Activated naive CD4-positive, alpha-beta T cell treated with anti-CD3 and anti-CD28 coated beads, Interleukin-2, amount 10 ng/mL, durations not matched to agents 7 days and 5 days (primary cell): ENCODE data around the gene EME1.

Experiments used
- CTCF ChIA-PET: fragments of 350-600 bp; sonication (Branson Sonifier 250); formaldehyde crosslinking; loops from one replicate; lab custom pipeline; 2021; ENCODE audit warnings: antibody characterized with exemption; lab: Charles Lee
- DNase-seq: peaks from one replicate; pipeline ENCODE4 v3.0.0-alpha.2; 2020
- H3K27ac Mint-ChIP-seq: one replicate; pipeline ENCODE4 v1.8.0; 2021; ENCODE audit warnings: mild to moderate bottlenecking, moderate library complexity, mixed read lengths
- H3K27me3 Mint-ChIP-seq: one replicate; pipeline ENCODE4 v1.8.0; 2021; ENCODE audit warnings: mild to moderate bottlenecking, mixed read lengths
- H3K36me3 Mint-ChIP-seq: one replicate; pipeline ENCODE4 v1.8.0; 2021; ENCODE audit warnings: mixed read lengths
- H3K4me1 Mint-ChIP-seq: one replicate; pipeline ENCODE4 v1.8.0; 2021; ENCODE audit warnings: mixed read lengths
- H3K4me3 Mint-ChIP-seq: one replicate; pipeline ENCODE4 v1.8.0; 2021; ENCODE audit warnings: mild to moderate bottlenecking, moderate library complexity, mixed read lengths
- H3K9me3 Mint-ChIP-seq: one replicate; pipeline ENCODE4 v1.8.0; 2021; ENCODE audit warnings: mixed read lengths

Gene EME1

GRCh38 chr17:50344731-50345365, 28.2 kb upstream of the EME1 start:
- peaks cover 4% of the 10 kb centered on the region for H3K36me3 Mint-ChIP-seq
- H3K27me3 Mint-ChIP-seq: peaks cover 27% of the 10 kb centered on the region
- peak overlapping the region; percentile 62 for H3K4me3 Mint-ChIP-seq
- no peak for DNase-seq
- H3K4me1 Mint-ChIP-seq: peaks cover 36% of the 10 kb centered on the region
- no peak overlapping the region for H3K27ac Mint-ChIP-seq
- H3K9me3 Mint-ChIP-seq: no peaks in the 10 kb centered on the region
- CTCF ChIA-PET: no interaction called here

- Mint-ChIP-seq H3K4me1 (peaks cover 36% of the 10 kb centered on the region), H3K36me3 (peaks cover 4% of the 10 kb centered on the region), H3K4me3 (peak within 1 kb of the TSS; percentile 89), H3K27ac (peak within 1 kb of the TSS; percentile 94), H3K27me3 (peaks cover 20% of the 10 kb centered on the region), H3K9me3 (no peaks in the 10 kb centered on the region)
- DNase-seq: peak; percentile 92
- CTCF ChIA-PET: interaction anchor here (1.1 to 1.7 kb wide), 2 partner anchors 16 to 51 kb away, joined by 4 to 9 read pairs; partner anchors contain the start of gene LRRC59
Observed at GRCh38 chr17:50345432-50346312, 27.4 kb upstream of the EME1 start, which contains the start of gene XYLT2. Gene XYLT2 (plus strand): TSS chr17:50346126. CDS start chr17:50346141, 15 bp downstream.

- DNase-seq: peak; percentile 72
- Mint-ChIP-seq H3K27ac (peak overlapping the region; percentile 87), H3K4me1 (peaks cover 36% of the 10 kb centered on the region), H3K9me3 (no peaks in the 10 kb centered on the region), H3K27me3 (peaks cover 20% of the 10 kb centered on the region), H3K4me3 (peak overlapping the region; percentile 89), H3K36me3 (peaks cover 4% of the 10 kb centered on the region)
- CTCF ChIA-PET: interaction anchor here (0.9 to 1.7 kb wide), 3 partner anchors 9 to 50 kb away, joined by 3 to 9 read pairs (median 4); partner anchors contain the start of gene LRRC59
Observed at GRCh38 chr17:50346313-50347116, 26.5 kb upstream of the EME1 start.

- Mint-ChIP-seq H3K36me3 (peaks cover 5% of the 10 kb centered on the region), H3K4me3 (peak overlapping the region; percentile 89), H3K27ac (peak overlapping the region; percentile 45), H3K27me3 (peaks cover 17% of the 10 kb centered on the region), H3K9me3 (no peaks in the 10 kb centered on the region), H3K4me1 (peaks cover 36% of the 10 kb centered on the region)
- CTCF ChIA-PET: interaction anchor here (0.7 to 2.2 kb wide), 4 partner anchors 8 to 50 kb away, joined by 3 to 9 read pairs (median 4); partner anchors contain the start of gene LRRC59
- DNase-seq: no peak
Observed at GRCh38 chr17:50347117-50347893, 25.7 kb upstream of the EME1 start.

GRCh38 chr17:50347894-50348291, 25.1 kb upstream of the EME1 start:
- peaks cover 36% of the 10 kb centered on the region for H3K4me1 Mint-ChIP-seq
- peaks cover 6% of the 10 kb centered on the region for H3K36me3 Mint-ChIP-seq
- peaks cover 15% of the 10 kb centered on the region for H3K27me3 Mint-ChIP-seq
- CTCF ChIA-PET: interaction anchor here (0.7 to 2.2 kb wide), 3 partner anchors 14 to 49 kb away, joined by 3 to 20 read pairs (median 9); partner anchors contain the start of gene LRRC59
- DNase-seq: no peak
- peak overlapping the region; percentile 45 for H3K27ac Mint-ChIP-seq
- H3K9me3 Mint-ChIP-seq: no peaks in the 10 kb centered on the region
- H3K4me3 Mint-ChIP-seq: peak overlapping the region; percentile 89

GRCh38 chr17:50348522-50349242, 24.3 kb upstream of the EME1 start:
- H3K27ac Mint-ChIP-seq: peak overlapping the region; percentile 42
- CTCF ChIA-PET: interaction anchor here (0.9 to 2.2 kb wide), 5 partner anchors 11 to 131 kb away, joined by 3 to 20 read pairs (median 4); partner anchors contain the start of gene LRRC59

GRCh38 chr17:50349243-50349600, 23.8 kb upstream of the EME1 start:
- peaks cover 14% of the 10 kb centered on the region for H3K27me3 Mint-ChIP-seq
- CTCF ChIA-PET: interaction anchor here (0.9 to 2.2 kb wide), 5 partner anchors 10 to 131 kb away, joined by 3 to 20 read pairs (median 4); partner anchors contain the start of gene LRRC59
- H3K27ac Mint-ChIP-seq: no peak overlapping the region
- H3K4me3 Mint-ChIP-seq: peak overlapping the region; percentile 31
- DNase-seq: no peak
- peaks cover 7% of the 10 kb centered on the region for H3K36me3 Mint-ChIP-seq
- no peaks in the 10 kb centered on the region for H3K9me3 Mint-ChIP-seq
- H3K4me1 Mint-ChIP-seq: peaks cover 36% of the 10 kb centered on the region

More at GRCh38 chr17:50348522-50349242, 24.3 kb upstream of the EME1 start:
- H3K4me3 Mint-ChIP-seq: peak overlapping the region; percentile 31
- H3K36me3 Mint-ChIP-seq: peaks cover 6% of the 10 kb centered on the region
- no peaks in the 10 kb centered on the region for H3K9me3 Mint-ChIP-seq
- no peak for DNase-seq
- H3K4me1 Mint-ChIP-seq: peaks cover 36% of the 10 kb centered on the region
- peaks cover 14% of the 10 kb centered on the region for H3K27me3 Mint-ChIP-seq

- DNase-seq: no peak
- peaks cover 26% of the 10 kb centered on the region for H3K4me1 Mint-ChIP-seq
- H3K27ac Mint-ChIP-seq: no peak overlapping the region
- CTCF ChIA-PET: no interaction called here
- H3K27me3 Mint-ChIP-seq: peaks cover 5% of the 10 kb centered on the region
- H3K4me3 Mint-ChIP-seq: no peak overlapping the region
- H3K36me3 Mint-ChIP-seq: peaks cover 11% of the 10 kb centered on the region
- H3K9me3 Mint-ChIP-seq: no peaks in the 10 kb centered on the region
Observed at GRCh38 chr17:50350733-50351132, 22.3 kb upstream of the EME1 start.

GRCh38 chr17:50352072-50352692, 20.8 kb upstream of the EME1 start:
- DNase-seq: no peak
- Mint-ChIP-seq H3K4me3 (no peak overlapping the region), H3K27ac (no peak overlapping the region), H3K4me1 (peaks cover 19% of the 10 kb centered on the region), H3K36me3 (peaks cover 13% of the 10 kb centered on the region), H3K9me3 (no peaks in the 10 kb centered on the region), H3K27me3 (no peaks in the 10 kb centered on the region)
- CTCF ChIA-PET: interaction anchor here (1.3 to 1.4 kb wide), 2 partner anchors 10 to 14 kb away, joined by 3 to 5 read pairs; no protein-coding TSS in a partner anchor

- Mint-ChIP-seq H3K27me3 (no peaks in the 10 kb centered on the region), H3K4me3 (no peak overlapping the region), H3K36me3 (peaks cover 14% of the 10 kb centered on the region), H3K9me3 (no peaks in the 10 kb centered on the region), H3K27ac (no peak overlapping the region), H3K4me1 (peaks cover 12% of the 10 kb centered on the region)
- DNase-seq: no peak
- CTCF ChIA-PET: interaction anchor here (1.3 to 1.4 kb wide), 2 partner anchors 9 to 13 kb away, joined by 3 to 5 read pairs; no protein-coding TSS in a partner anchor
Observed at GRCh38 chr17:50352693-50353599, 20.1 kb upstream of the EME1 start.

GRCh38 chr17:50353600-50354195, 19.3 kb upstream of the EME1 start:
- H3K4me3 Mint-ChIP-seq: no peak overlapping the region
- no peaks in the 10 kb centered on the region for H3K9me3 Mint-ChIP-seq
- no peaks in the 10 kb centered on the region for H3K27me3 Mint-ChIP-seq
- peaks cover 16% of the 10 kb centered on the region for H3K36me3 Mint-ChIP-seq
- CTCF ChIA-PET: no interaction called here
- no peak for DNase-seq
- no peak overlapping the region for H3K27ac Mint-ChIP-seq
- peaks cover 5% of the 10 kb centered on the region for H3K4me1 Mint-ChIP-seq
